NCI-H1105 treated with DMSO at 0.1 percent for 48 hours (cell line): ENCODE data around the gene AKAP1.

Experiments used
- DNase-seq: peaks from one replicate; lab custom pipeline; 2025; lab: John Stamatoyannopoulos, UW

The AKAP1 gene

GRCh38 chr17:57084802-57085447 lies at the start of gene AKAP1:
Gene AKAP1, plus strand, starts transcription at chr17:57085246. Its CDS starts 20,219 bp downstream, at chr17:57105465.
- DNase-seq: peak; percentile 91

- peak; percentile 97 for DNase-seq
These were observed 49.0 kb upstream of the AKAP1 start for GRCh38 chr17:57035971-57036481.

GRCh38 chr17:57037411-57037810 lies 47.6 kb upstream of the AKAP1 start:
- no peak for DNase-seq

GRCh38 chr17:57038486-57038885 lies 46.6 kb upstream of the AKAP1 start:
- DNase-seq: no peak

GRCh38 chr17:57040571-57040970 lies 44.5 kb upstream of the AKAP1 start:
- no peak for DNase-seq

- DNase-seq: no peak
These were observed 41.8 kb upstream of the AKAP1 start for GRCh38 chr17:57043276-57043675.

GRCh38 chr17:57044976-57045867 lies 39.8 kb upstream of the AKAP1 start:
- no peak for DNase-seq

GRCh38 chr17:57045868-57046704 lies 39.0 kb upstream of the AKAP1 start:
- no peak for DNase-seq

GRCh38 chr17:57046749-57047148 lies 38.3 kb upstream of the AKAP1 start:
- DNase-seq: no peak

- DNase-seq: no peak
These were observed 37.0 kb upstream of the AKAP1 start for GRCh38 chr17:57048096-57048495.

- no peak for DNase-seq
These were observed 34.7 kb upstream of the AKAP1 start for GRCh38 chr17:57050306-57050705.

- peak; percentile 98 for DNase-seq
These were observed 33.1 kb upstream of the AKAP1 start for GRCh38 chr17:57051886-57052361.

- DNase-seq: no peak
These were observed 22.2 kb upstream of the AKAP1 start for GRCh38 chr17:57062865-57063264.

GRCh38 chr17:57067162-57067561 lies 17.9 kb upstream of the AKAP1 start:
- DNase-seq: no peak

- DNase-seq: no peak
These were observed 17.3 kb upstream of the AKAP1 start for GRCh38 chr17:57067781-57068180.

GRCh38 chr17:57068222-57068658 lies 16.8 kb upstream of the AKAP1 start:
- DNase-seq: no peak

GRCh38 chr17:57068707-57069106 lies 16.3 kb upstream of the AKAP1 start:
- DNase-seq: no peak

GRCh38 chr17:57071991-57072944 lies 12.8 kb upstream of the AKAP1 start:
- DNase-seq: no peak

- DNase-seq: no peak
These were observed 11.4 kb upstream of the AKAP1 start for GRCh38 chr17:57073626-57074025.

- no peak for DNase-seq
These were observed 9.9 kb upstream of the AKAP1 start for GRCh38 chr17:57075193-57075592.

- no peak for DNase-seq
These were observed 9.3 kb upstream of the AKAP1 start for GRCh38 chr17:57075785-57076184.
